ENCODE measurements around the gene DLG2.

DNA sequence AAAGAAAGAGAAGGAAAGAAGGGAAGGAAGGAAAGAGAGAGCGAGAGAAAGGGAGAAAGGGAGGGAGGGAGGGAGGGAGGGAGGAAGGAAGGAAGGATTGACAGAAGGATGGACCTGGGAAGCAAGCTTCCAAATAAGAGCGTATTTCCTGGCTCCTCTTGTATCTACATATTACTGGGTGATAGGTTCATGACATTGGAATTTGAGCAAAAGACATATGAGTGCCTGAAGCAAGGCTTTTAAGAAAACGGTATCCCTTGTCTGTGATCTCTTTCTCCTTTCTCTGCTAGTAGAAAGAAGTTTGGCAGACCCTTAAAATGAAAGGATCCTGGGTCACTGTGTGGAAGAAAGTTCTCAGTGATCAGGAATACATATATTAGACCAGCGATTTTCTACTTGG is 1408.8 kb downstream of the DLG2 start:
- TF ChIP-seq, protein P1, sequence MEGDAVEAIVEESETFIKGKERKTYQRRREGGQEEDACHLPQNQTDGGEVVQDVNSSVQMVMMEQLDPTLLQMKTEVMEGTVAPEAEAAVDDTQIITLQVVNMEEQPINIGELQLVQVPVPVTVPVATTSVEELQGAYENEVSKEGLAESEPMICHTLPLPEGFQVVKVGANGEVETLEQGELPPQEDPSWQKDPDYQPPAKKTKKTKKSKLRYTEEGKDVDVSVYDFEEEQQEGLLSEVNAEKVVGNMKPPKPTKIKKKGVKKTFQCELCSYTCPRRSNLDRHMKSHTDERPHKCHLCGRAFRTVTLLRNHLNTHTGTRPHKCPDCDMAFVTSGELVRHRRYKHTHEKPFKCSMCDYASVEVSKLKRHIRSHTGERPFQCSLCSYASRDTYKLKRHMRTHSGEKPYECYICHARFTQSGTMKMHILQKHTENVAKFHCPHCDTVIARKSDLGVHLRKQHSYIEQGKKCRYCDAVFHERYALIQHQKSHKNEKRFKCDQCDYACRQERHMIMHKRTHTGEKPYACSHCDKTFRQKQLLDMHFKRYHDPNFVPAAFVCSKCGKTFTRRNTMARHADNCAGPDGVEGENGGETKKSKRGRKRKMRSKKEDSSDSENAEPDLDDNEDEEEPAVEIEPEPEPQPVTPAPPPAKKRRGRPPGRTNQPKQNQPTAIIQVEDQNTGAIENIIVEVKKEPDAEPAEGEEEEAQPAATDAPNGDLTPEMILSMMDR (IDR thresholded peaks at IDR 0.05), result no peak
- no peak for TF ChIP-seq POLR2AphosphoS5 (IDR thresholded peaks at IDR 0.05)
